Breast epithelium (tissue), 4 donors: Measurements from ENCODE around the gene NUB1. TPM values are rescaled to one million over a fixed set of nuclear protein-coding genes. Genes with fewer than 3 reads are reported as not detected.

Experiments used
- DNase-seq, 2 donors: peaks; one replicate each; pipeline ENCODE4 v3.0.0-alpha.2; 2019; ENCODE audit warnings: low spot score in 2 of 2
- H3K27ac ChIP-seq, 2 donors: fragments of 200-600 bp; sonication (generic) in 1 of 2; one replicate each; pipeline ENCODE4 v1.5.1; 2016 to 2019; ENCODE audit warnings: mild to moderate bottlenecking in 1 of 2
- H3K27me3 ChIP-seq, 2 donors: fragments of 200-600 bp; sonication (generic) in 1 of 2; one replicate each; pipeline versions ENCODE4 v1.5.1 to v1.6.0; 2017 to 2019; ENCODE audit warnings: control low read depth in 1 of 2, mild to moderate bottlenecking in 1 of 2
- H3K36me3 ChIP-seq: fragments of 200-600 bp; one replicate; pipeline ENCODE4 v1.5.1; 2019
- H3K4me1 ChIP-seq, 2 donors: fragments of 200-600 bp; sonication (generic); one replicate each; pipeline ENCODE4 v1.5.1; 2016 to 2019; ENCODE audit warnings: control low read depth in 1 of 2
- H3K4me3 ChIP-seq, 3 donors: fragments of 200-600 bp; sonication (generic); 1 replicate in 2 of 3; 2 replicates in 1 of 3; pipeline ENCODE4 v1.5.1; 2016 to 2019; ENCODE audit warnings: mild to moderate bottlenecking in 3 of 3, moderate library complexity in 2 of 3
- H3K9me3 ChIP-seq, 2 donors: fragments of 200-600 bp; sonication (generic) in 1 of 2; one replicate each; pipeline ENCODE4 v1.5.1; 2016 to 2019; ENCODE audit warnings: control low read depth in 1 of 2
- CTCF ChIP-seq, 3 donors: fragments of 450-650 bp; IDR thresholded peaks; one replicate each; pipeline ENCODE4 v1.5.1; 2016 to 2017; ENCODE audit warnings: antibody characterized with exemption in 3 of 3, mild to moderate bottlenecking in 3 of 3, moderate library complexity in 3 of 3
- POLR2A ChIP-seq: fragments of 450-650 bp; IDR thresholded peaks from one replicate; pipeline ENCODE4 v1.6.1; 2016; ENCODE audit warnings: antibody characterized with exemption, mild to moderate bottlenecking, moderate library complexity
- POLR2AphosphoS5 ChIP-seq, 3 donors: sonication (generic); formaldehyde crosslinking; IDR thresholded peaks; one replicate each; pipeline ENCODE4 v1.6.1; 2017; ENCODE audit warnings: antibody characterized with exemption in 3 of 3
- intact Hi-C: fragments of 100-400 bp; cut with DNase I; formaldehyde crosslinking; loops from one replicate; pipeline ENCODE4 v1.15.1; 2023; ENCODE audit warnings: low total_unique reads
- total RNA-seq, 3 donors: library from RNA; depleted of rRNA; stranded (reverse); fragments of >200 nt; gene quantifications; one replicate each; pipeline ENCODE4 v1.1.0, GENCODE V29; 2016

NUB1 gene
- total RNA-seq, 3 donors from 2014 or later, result 61.9 to 71.7 (median 62.7) TPM

GRCh38 chr7:151342811-151343210 lies 1.2 kb downstream of the NUB1 start:
- Histone ChIP-seq H3K4me1 (peaks cover 0 to 11% of the 10 kb centered on the region in 2 donors), H3K36me3 (no peaks in the 10 kb centered on the region), H3K27me3 (no peaks in the 10 kb centered on the region), H3K9me3 (no peaks in the 10 kb centered on the region), H3K27ac (no peak overlapping the region), H3K4me3 (peak overlapping the region; percentile 77 to 93 (median 86))
- TF ChIP-seq POLR2A (no peak), POLR2AphosphoS5 (IDR thresholded peaks at IDR 0.05) (no peak), CTCF (IDR thresholded peaks at IDR 0.05) (no peak)
- no peak for DNase-seq
- intact Hi-C loops, result no loop called here

GRCh38 chr7:151343516-151343915 lies 1.9 kb downstream of the NUB1 start:
- H3K9me3 ChIP-seq, result no peaks in the 10 kb centered on the region
- H3K4me1 ChIP-seq, result peaks cover 0 to 11% of the 10 kb centered on the region in 2 donors
- TF ChIP-seq CTCF (IDR thresholded peaks at IDR 0.05) (no peak), POLR2A (no peak), POLR2AphosphoS5 (IDR thresholded peaks at IDR 0.05) (no peak)
- H3K27me3 ChIP-seq, result no peaks in the 10 kb centered on the region
- H3K36me3 ChIP-seq, result no peaks in the 10 kb centered on the region
- intact Hi-C loops, result no loop called here
- DNase-seq, result no peak
- H3K27ac ChIP-seq, result no peak overlapping the region
- no peak overlapping the region for H3K4me3 ChIP-seq

GRCh38 chr7:151345576-151346469 lies 4.2 kb downstream of the NUB1 start:
- no peak overlapping the region for H3K27ac ChIP-seq
- H3K36me3 ChIP-seq, result no peaks in the 10 kb centered on the region
- intact Hi-C loops, result no loop called here
- no peaks in the 10 kb centered on the region for H3K9me3 ChIP-seq
- H3K4me3 ChIP-seq, result no peak overlapping the region
- TF ChIP-seq POLR2A (no peak), CTCF (IDR thresholded peaks at IDR 0.05) (no peak), POLR2AphosphoS5 (IDR thresholded peaks at IDR 0.05) (no peak)
- H3K4me1 ChIP-seq, result peaks cover 0 to 11% of the 10 kb centered on the region in 2 donors
- no peak for DNase-seq
- no peaks in the 10 kb centered on the region for H3K27me3 ChIP-seq

- Histone ChIP-seq H3K27me3 (no peaks in the 10 kb centered on the region), H3K36me3 (no peaks in the 10 kb centered on the region)
Observed at GRCh38 chr7:151346470-151346769, 4.8 kb downstream of the NUB1 start.

More at GRCh38 chr7:151346470-151346769, 4.8 kb downstream of the NUB1 start:
- intact Hi-C loops, result no loop called here
- no peak for DNase-seq
- TF ChIP-seq POLR2A (no peak), POLR2AphosphoS5 (IDR thresholded peaks at IDR 0.05) (no peak), CTCF (IDR thresholded peaks at IDR 0.05) (no peak)
- no peak overlapping the region for H3K4me3 ChIP-seq
- peaks cover 0 to 11% of the 10 kb centered on the region in 2 donors for H3K4me1 ChIP-seq
- no peaks in the 10 kb centered on the region for H3K9me3 ChIP-seq
- H3K27ac ChIP-seq, result no peak overlapping the region
